Measurements from ENCODE around the gene DHX9.
A peak's percentile ranks its signal among the peaks of the same experiment; 100 is the strongest.

DHX9 gene

DNA sequence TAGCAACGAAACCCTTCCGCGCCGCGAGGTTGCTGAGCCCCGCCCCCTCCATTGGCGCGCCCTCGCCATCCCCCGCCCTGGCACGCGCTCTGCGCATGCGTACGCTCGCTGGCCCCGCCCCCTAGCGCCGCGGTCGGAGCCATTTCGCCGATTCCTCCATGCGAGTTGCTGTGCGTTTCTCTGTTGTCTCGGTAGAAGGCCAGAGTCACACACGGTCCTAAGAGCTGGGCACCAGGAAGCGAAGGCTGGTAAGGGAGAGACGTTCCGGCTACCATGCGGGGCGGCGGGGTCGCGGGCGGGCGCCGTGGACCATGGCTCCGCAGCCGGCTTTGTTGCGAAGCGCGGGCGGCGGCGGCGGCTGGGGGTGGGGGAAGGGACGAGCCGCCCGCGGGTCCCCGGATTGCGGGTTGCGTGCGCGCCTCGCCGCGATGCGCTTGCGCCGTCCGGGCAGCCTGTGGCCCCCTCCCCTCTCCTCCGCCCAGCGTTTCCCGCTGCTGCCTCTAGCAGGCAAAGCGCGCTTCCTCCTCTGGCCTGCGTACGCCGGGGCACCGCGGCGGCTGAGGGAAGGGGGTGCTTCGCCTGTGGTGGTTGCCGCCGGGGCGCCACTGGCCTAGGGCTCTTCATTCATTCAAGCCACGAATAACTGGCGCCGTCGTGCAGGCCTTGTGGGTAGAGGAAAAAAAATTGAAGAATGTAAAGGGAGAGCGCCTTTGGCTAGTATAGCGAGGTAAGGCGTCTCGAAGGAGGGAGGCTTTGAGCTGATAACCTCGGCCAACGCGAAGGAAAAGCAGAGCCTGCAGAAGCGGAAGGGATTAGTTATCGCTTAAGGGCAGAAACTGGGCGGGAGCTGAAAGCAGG lies at the start of gene DHX9:
TSS of gene DHX9 (plus strand) at position 139 of the 858 bp plus-strand sequence. CDS start 3,220 bp downstream, outside the sequence.
- H2AFZ ChIP-seq (ENCODE audit: low read length, unreplicated experiment) = peak within 1 kb of the TSS; percentile 83
- H3K36me3 ChIP-seq (ENCODE audit: insufficient read depth, low read length) = peaks cover 24% of the 10 kb centered on the region
- peaks cover 25% of the 10 kb centered on the region for H3K4me1 ChIP-seq (ENCODE audit: control insufficient read depth, insufficient read depth, low read length, unreplicated experiment)
- peak within 1 kb of the TSS; percentile 84 for H3K27ac ChIP-seq (ENCODE audit: low read depth, low read length)
- no peaks in the 10 kb centered on the region for H3K27me3 ChIP-seq (ENCODE audit: insufficient read depth, low read length)
- H3K79me2 ChIP-seq (ENCODE audit: control insufficient read depth, insufficient read depth, low read length, unreplicated experiment) = peaks cover 50% of the 10 kb centered on the region
- H3K4me3 ChIP-seq (ENCODE audit: low read depth, low read length) = peak within 1 kb of the TSS; percentile 92

DNA sequence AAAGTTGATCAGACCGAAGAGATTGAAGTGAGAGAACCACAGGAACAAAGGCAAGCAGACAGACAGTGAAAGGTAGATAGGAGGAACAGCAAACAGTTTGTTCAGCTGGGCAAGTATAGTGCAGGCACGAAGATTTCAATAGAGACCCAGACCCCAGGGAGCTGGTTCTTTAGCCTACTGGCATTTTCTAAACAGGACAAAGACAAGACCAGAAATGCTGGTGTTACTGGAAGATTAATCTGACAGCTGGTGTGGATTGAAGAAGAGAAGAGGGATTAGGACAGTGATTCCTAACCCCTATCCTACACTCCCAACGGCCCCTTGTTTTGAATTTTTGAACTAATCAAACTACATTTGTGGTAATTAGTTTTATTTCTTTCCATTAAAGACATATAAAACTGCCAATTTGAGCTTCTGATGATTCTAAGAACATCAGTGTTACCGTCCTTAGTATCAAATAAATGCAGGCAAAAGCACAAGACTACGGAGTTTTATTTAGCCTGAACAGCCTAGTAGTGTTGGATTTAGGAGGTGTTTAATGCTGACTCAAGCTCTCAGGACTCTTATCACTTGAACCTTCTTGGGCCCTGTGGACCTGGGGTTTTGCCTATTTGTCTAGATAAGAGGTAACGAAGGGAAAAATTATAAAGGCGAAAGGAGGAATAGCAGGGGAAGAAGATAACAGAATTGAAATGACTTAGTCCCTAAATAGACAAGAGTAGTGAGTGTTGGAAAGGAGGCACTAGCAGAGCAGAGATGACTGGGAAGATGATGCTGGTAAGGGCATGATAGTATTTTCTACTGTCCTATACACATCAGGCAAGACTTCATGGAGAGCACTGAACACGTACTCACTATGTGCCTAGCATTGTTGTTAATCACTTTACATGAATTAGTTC lies 47.6 kb upstream of the DHX9 start:
- no peaks in the 10 kb centered on the region for H3K36me3 ChIP-seq (ENCODE audit: insufficient read depth, low read length)
- no peak overlapping the region for H3K4me3 ChIP-seq (ENCODE audit: low read depth, low read length)
- no peak overlapping the region for H2AFZ ChIP-seq (ENCODE audit: low read length, unreplicated experiment)
- no peak overlapping the region for H3K27ac ChIP-seq (ENCODE audit: low read depth, low read length)
- no peaks in the 10 kb centered on the region for H3K79me2 ChIP-seq (ENCODE audit: control insufficient read depth, insufficient read depth, low read length, unreplicated experiment)
- H3K27me3 ChIP-seq (ENCODE audit: insufficient read depth, low read length) = no peaks in the 10 kb centered on the region
- no peaks in the 10 kb centered on the region for H3K4me1 ChIP-seq (ENCODE audit: control insufficient read depth, insufficient read depth, low read length, unreplicated experiment)

GRCh38 chr1:182794091-182794490 lies 45.1 kb upstream of the DHX9 start:
- Histone ChIP-seq H3K36me3 (ENCODE audit: insufficient read depth, low read length) (no peaks in the 10 kb centered on the region), H3K27ac (ENCODE audit: low read depth, low read length) (no peak overlapping the region), H3K4me1 (ENCODE audit: control insufficient read depth, insufficient read depth, low read length, unreplicated experiment) (no peaks in the 10 kb centered on the region), H2AFZ (ENCODE audit: low read length, unreplicated experiment) (no peak overlapping the region), H3K27me3 (ENCODE audit: insufficient read depth, low read length) (no peaks in the 10 kb centered on the region), H3K4me3 (ENCODE audit: low read depth, low read length) (no peak overlapping the region), H3K79me2 (ENCODE audit: control insufficient read depth, insufficient read depth, low read length, unreplicated experiment) (no peaks in the 10 kb centered on the region)

DNA sequence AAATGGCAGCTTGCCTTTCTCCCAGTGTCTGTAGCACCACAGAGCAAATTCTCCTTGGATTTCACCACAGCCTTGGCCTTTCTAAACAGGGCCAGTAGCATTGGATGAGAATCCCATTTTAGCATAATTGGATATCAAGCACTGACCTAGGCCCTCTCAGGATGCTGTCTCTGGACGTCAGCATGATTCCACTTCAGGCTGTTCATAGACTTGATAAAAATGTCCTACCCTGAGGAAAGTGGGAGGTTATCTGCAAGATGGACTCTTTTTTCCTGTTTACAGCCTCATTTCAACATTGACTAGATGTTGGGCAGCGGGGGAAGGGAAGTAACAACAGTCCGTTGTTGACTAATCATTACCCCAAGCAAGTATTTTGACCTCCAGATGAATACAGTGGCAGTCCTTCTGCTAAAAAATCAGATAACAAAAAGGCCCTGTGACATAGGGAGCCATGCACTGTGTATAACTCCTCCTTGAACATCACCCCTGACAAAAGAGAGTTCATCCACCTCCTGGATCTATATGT lies 44.4 kb upstream of the DHX9 start:
- H3K36me3 ChIP-seq (ENCODE audit: insufficient read depth, low read length) = no peaks in the 10 kb centered on the region

DNA sequence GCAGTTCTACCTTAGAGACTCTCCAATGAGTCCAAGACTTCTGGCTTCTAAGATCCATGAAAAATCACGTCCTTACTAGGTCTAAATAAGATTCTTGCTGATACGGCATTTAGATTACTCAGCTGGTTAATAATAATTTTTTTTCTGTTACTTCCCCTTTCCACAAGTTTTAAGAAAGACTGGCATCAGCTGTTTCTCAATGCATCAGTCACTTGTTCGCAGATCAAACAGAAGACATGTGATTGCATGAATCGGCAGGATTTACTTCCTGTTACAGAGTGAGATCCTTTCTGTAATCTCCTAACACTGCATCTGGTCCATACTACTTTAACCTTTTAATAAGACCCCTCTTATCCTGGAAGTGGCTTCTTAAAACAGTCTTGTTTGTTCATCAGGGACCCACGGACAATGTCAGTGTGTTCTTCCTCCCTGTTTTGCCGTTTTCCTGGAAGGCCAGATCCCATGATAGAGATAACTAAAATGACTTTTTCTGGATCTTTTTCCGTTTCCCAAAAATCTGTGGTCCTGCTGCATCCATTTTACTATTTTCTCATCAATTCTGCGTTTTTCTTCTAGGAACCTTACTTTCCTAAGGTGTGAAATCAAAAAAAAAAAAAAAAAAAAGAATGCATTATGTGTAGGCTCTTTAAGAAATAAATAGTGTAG lies 43.5 kb upstream of the DHX9 start:
- no peaks in the 10 kb centered on the region for H3K4me1 ChIP-seq (ENCODE audit: control insufficient read depth, insufficient read depth, low read length, unreplicated experiment)
- H3K27me3 ChIP-seq (ENCODE audit: insufficient read depth, low read length) = no peaks in the 10 kb centered on the region
- no peak overlapping the region for H3K27ac ChIP-seq (ENCODE audit: low read depth, low read length)
- no peaks in the 10 kb centered on the region for H3K79me2 ChIP-seq (ENCODE audit: control insufficient read depth, insufficient read depth, low read length, unreplicated experiment)
- H2AFZ ChIP-seq (ENCODE audit: low read length, unreplicated experiment) = no peak overlapping the region
- H3K4me3 ChIP-seq (ENCODE audit: low read depth, low read length) = no peak overlapping the region
- no peaks in the 10 kb centered on the region for H3K36me3 ChIP-seq (ENCODE audit: insufficient read depth, low read length)

More for the DNA sequence above, 44.4 kb upstream of the DHX9 start:
- no peak overlapping the region for H3K27ac ChIP-seq (ENCODE audit: low read depth, low read length)
- H3K4me3 ChIP-seq (ENCODE audit: low read depth, low read length) = no peak overlapping the region
- H3K79me2 ChIP-seq (ENCODE audit: control insufficient read depth, insufficient read depth, low read length, unreplicated experiment) = no peaks in the 10 kb centered on the region
- no peaks in the 10 kb centered on the region for H3K4me1 ChIP-seq (ENCODE audit: control insufficient read depth, insufficient read depth, low read length, unreplicated experiment)
- no peak overlapping the region for H2AFZ ChIP-seq (ENCODE audit: low read length, unreplicated experiment)
- no peaks in the 10 kb centered on the region for H3K27me3 ChIP-seq (ENCODE audit: insufficient read depth, low read length)

DNA sequence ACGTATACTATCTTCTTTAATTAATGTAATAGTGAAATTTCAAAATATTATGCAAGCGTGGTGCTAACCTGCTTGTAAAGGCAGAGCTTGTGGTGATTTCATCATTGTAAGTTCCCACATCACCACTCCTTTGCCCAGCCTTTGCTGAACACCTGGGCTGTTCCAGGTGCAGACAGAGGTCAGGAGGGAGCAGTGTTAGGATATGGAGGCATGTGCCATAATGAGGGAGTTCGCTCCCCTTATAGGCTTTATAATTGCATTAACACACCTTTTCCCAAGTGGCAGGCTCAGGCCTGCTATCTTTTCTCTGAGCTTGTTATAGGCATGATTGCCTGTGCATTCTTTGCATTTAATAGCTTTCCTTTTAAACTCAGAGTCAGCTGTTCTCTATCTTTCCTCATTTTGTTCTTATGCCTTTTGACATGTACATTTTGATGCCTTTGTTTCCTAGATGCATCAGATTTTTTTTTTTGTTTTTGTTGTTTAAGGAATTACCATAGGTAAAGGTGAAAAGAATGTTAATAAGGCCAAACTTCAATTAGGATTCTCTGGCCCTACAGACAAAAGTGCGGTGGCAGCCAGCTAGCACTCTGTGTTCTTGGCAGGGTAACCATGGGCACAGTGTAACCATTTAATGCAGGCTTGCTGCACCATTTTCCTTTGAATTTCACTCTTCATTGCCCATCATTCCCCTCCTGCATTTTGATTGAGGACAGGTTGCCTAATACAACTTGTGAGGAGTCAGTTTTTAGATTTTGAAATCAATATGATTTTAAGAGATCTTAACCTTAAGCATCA lies 36.9 kb upstream of the DHX9 start:
- H3K79me2 ChIP-seq (ENCODE audit: control insufficient read depth, insufficient read depth, low read length, unreplicated experiment) = no peaks in the 10 kb centered on the region
- H3K4me3 ChIP-seq (ENCODE audit: low read depth, low read length) = no peak overlapping the region
- H3K27me3 ChIP-seq (ENCODE audit: insufficient read depth, low read length) = no peaks in the 10 kb centered on the region
- H2AFZ ChIP-seq (ENCODE audit: low read length, unreplicated experiment) = no peak overlapping the region
- H3K27ac ChIP-seq (ENCODE audit: low read depth, low read length) = no peak overlapping the region
- H3K4me1 ChIP-seq (ENCODE audit: control insufficient read depth, insufficient read depth, low read length, unreplicated experiment) = no peaks in the 10 kb centered on the region
- H3K36me3 ChIP-seq (ENCODE audit: insufficient read depth, low read length) = no peaks in the 10 kb centered on the region

DNA sequence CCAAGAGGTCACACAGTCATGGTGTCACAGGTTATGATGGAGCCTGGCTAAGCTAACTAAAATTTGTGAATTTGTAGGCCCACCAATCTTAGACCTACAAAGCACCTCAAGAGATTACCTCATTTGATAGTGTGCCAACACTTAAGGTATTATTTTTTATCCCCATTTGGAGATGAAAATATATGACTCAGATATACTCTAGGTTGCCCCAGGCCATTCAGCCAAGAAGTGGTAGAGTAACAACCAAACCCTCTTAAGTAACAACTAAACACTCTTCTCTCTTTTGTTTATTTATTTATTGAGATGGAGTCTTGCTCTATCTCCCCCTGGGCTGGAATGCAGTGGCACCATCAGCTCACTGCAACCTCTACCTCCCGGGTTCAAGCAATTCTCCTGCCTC lies 35.3 kb upstream of the DHX9 start:
- H3K27me3 ChIP-seq (ENCODE audit: insufficient read depth, low read length) = no peaks in the 10 kb centered on the region

DNA sequence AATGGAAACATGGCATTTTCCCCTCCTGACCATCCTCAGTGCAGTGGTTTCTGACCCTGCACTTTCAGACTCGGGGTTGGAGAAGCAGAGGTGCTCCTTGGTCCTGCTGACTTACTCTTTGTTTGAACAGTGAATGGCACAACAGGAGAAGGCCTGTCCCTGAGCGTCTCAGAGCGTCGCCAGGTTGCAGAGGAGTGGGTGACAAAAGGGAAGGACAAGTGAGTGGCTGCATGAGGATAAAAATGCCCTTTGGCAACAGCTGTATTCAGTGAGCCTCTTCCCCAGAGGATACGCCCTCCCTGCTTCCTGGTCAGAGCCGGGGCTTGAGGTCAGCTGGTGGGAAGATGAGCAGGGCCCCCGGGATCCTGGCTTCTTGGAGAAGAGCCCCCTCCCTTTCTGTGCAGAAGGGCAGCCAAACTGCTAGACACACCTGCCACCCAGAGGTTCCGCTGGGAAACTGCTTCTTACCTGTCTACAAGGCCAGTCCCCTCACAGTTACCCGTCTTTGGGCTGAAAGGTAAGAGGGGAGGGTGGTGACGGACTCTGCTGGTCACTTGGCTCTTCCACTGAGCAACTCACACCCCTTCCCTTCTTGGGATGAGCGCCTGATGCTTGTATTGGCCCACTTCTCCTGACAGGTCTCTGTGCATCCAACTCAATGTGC lies 33.0 kb upstream of the DHX9 start:
- no peak overlapping the region for H2AFZ ChIP-seq (ENCODE audit: low read length, unreplicated experiment)

More for the DNA sequence above, 35.3 kb upstream of the DHX9 start:
- H3K27ac ChIP-seq (ENCODE audit: low read depth, low read length) = no peak overlapping the region
- no peaks in the 10 kb centered on the region for H3K4me1 ChIP-seq (ENCODE audit: control insufficient read depth, insufficient read depth, low read length, unreplicated experiment)
- H3K79me2 ChIP-seq (ENCODE audit: control insufficient read depth, insufficient read depth, low read length, unreplicated experiment) = no peaks in the 10 kb centered on the region
- no peaks in the 10 kb centered on the region for H3K36me3 ChIP-seq (ENCODE audit: insufficient read depth, low read length)
- H3K4me3 ChIP-seq (ENCODE audit: low read depth, low read length) = no peak overlapping the region
- H2AFZ ChIP-seq (ENCODE audit: low read length, unreplicated experiment) = no peak overlapping the region

GRCh38 chr1:182807907-182808306 lies 31.2 kb upstream of the DHX9 start:
- no peak overlapping the region for H3K4me3 ChIP-seq (ENCODE audit: low read depth, low read length)
- H2AFZ ChIP-seq (ENCODE audit: low read length, unreplicated experiment) = no peak overlapping the region
- no peaks in the 10 kb centered on the region for H3K4me1 ChIP-seq (ENCODE audit: control insufficient read depth, insufficient read depth, low read length, unreplicated experiment)
- no peaks in the 10 kb centered on the region for H3K36me3 ChIP-seq (ENCODE audit: insufficient read depth, low read length)
- H3K79me2 ChIP-seq (ENCODE audit: control insufficient read depth, insufficient read depth, low read length, unreplicated experiment) = no peaks in the 10 kb centered on the region
- H3K27ac ChIP-seq (ENCODE audit: low read depth, low read length) = no peak overlapping the region
- no peaks in the 10 kb centered on the region for H3K27me3 ChIP-seq (ENCODE audit: insufficient read depth, low read length)

More for the DNA sequence above, 33.0 kb upstream of the DHX9 start:
- Histone ChIP-seq H3K27ac (ENCODE audit: low read depth, low read length) (no peak overlapping the region), H3K4me1 (ENCODE audit: control insufficient read depth, insufficient read depth, low read length, unreplicated experiment) (no peaks in the 10 kb centered on the region), H3K4me3 (ENCODE audit: low read depth, low read length) (no peak overlapping the region), H3K27me3 (ENCODE audit: insufficient read depth, low read length) (no peaks in the 10 kb centered on the region), H3K79me2 (ENCODE audit: control insufficient read depth, insufficient read depth, low read length, unreplicated experiment) (no peaks in the 10 kb centered on the region), H3K36me3 (ENCODE audit: insufficient read depth, low read length) (no peaks in the 10 kb centered on the region)

All from ACC112 (cell line).